GM23248 (cell line): ENCODE data around the gene MARK1. TPM values are rescaled to one million over a fixed set of nuclear protein-coding genes. Genes with fewer than 3 reads are reported as not detected.

Experiments used
- DNase-seq: peaks from one replicate; pipeline ENCODE4 v3.0.0-alpha.2; 2015
- H2AFZ ChIP-seq: fragments of 200-600 bp; sonication (generic); 2 replicates; pipeline ENCODE4 v1.6.1; 2016; ENCODE audit warnings: antibody characterized with exemption
- H3F3A ChIP-seq: fragments of 200-600 bp; sonication (generic); 2 replicates; pipeline ENCODE4 v1.6.1; 2016; ENCODE audit warnings: mild to moderate bottlenecking, antibody characterized with exemption, mixed run types; ENCODE audit not compliant: insufficient read depth
- H3K27ac ChIP-seq: fragments of 200-600 bp; sonication (generic); 2 replicates; pipeline ENCODE4 v1.5.1; 2016; ENCODE audit warnings: mild to moderate bottlenecking
- H3K27me3 ChIP-seq: fragments of 200-600 bp; sonication (generic); replicated peaks from 2 replicates; pipeline ENCODE4 v1.6.1; 2016; ENCODE audit warnings: mild to moderate bottlenecking; ENCODE audit not compliant: insufficient read depth
- H3K36me3 ChIP-seq: fragments of 200-600 bp; sonication (generic); 2 replicates; pipeline ENCODE4 v1.6.1; 2016; ENCODE audit warnings: low read depth, mild to moderate bottlenecking
- H3K4me1 ChIP-seq: fragments of 200-600 bp; sonication (generic); 2 replicates; pipeline ENCODE4 v1.6.1; 2016; ENCODE audit warnings: mild to moderate bottlenecking; ENCODE audit not compliant: insufficient read depth
- H3K4me2 ChIP-seq: fragments of 200-600 bp; sonication (generic); one replicate; pipeline ENCODE4 v1.6.1; 2016; ENCODE audit warnings: mild to moderate bottlenecking; ENCODE audit not compliant: unreplicated experiment
- H3K4me3 ChIP-seq: fragments of 200-600 bp; sonication (generic); 2 replicates; pipeline ENCODE4 v1.5.1; 2016; ENCODE audit warnings: mild to moderate bottlenecking
- H3K79me2 ChIP-seq: fragments of 200-600 bp; sonication (generic); 2 replicates; pipeline ENCODE4 v1.6.1; 2016; ENCODE audit warnings: mild to moderate bottlenecking; ENCODE audit not compliant: insufficient read depth
- H3K9ac ChIP-seq: fragments of 200-600 bp; sonication (generic); 2 replicates; pipeline ENCODE4 v1.6.1; 2016; ENCODE audit warnings: mild to moderate bottlenecking
- H3K9me2 ChIP-seq: fragments of 200-600 bp; sonication (generic); 2 replicates; pipeline ENCODE4 v1.6.1; 2016; ENCODE audit warnings: mixed run types, mild to moderate bottlenecking, moderate library complexity; ENCODE audit not compliant: insufficient read depth
- H3K9me3 ChIP-seq: fragments of 200-600 bp; sonication (generic); one replicate; pipeline ENCODE4 v1.6.1; 2017; ENCODE audit warnings: low read depth
- H4K20me1 ChIP-seq: fragments of 200-600 bp; sonication (generic); 2 replicates; pipeline ENCODE4 v1.6.0; 2016; ENCODE audit not compliant: insufficient read depth
- EZH2 ChIP-seq: fragments of 200-600 bp; sonication (generic); IDR thresholded peaks from 2 replicates; pipeline ENCODE4 v1.6.1; 2018; ENCODE audit warnings: antibody characterized with exemption, mild to moderate bottlenecking; ENCODE audit not compliant: insufficient read depth, poor library complexity, severe bottlenecking
- EZH2phosphoT487 ChIP-seq: fragments of 200-600 bp; sonication (generic); IDR thresholded peaks from 2 replicates; pipeline ENCODE4 v1.6.1; 2018; ENCODE audit warnings: antibody characterized with exemption, moderate library complexity, mild to moderate bottlenecking, low read depth; ENCODE audit not compliant: insufficient read depth
- WGBS, 2 experiments: methylation state at CpG; one replicate each; pipeline ENCODE4 v1.1.6; 2015 to 2017; ENCODE audit warnings: low lambda C conversion rate in 2 of 2, low coverage in 1 of 2; ENCODE audit errors: missing lambda C conversion rate in 2 of 2; 5-methylcytosine and 5-hydroxymethylcytosine counted together
- in situ Hi-C: fragments of 300-500 bp; cut with MboI; formaldehyde crosslinking; loops from 2 replicates; pipeline ENCODE4 v1.15.0; 2020
- polyA plus RNA-seq: library from polyadenylated mRNA; unstranded; fragments of >200 nt; fragmentation: Nextera tagmentation; extraction: Ambion mirVana; gene quantifications from 2 replicates; pipeline ENCODE4 v1.2.1, GENCODE V29; 2016
- total RNA-seq: library from RNA; depleted of rRNA; stranded (reverse); fragments of >200 nt; shearing (Covaris generic); gene quantifications from 2 replicates; pipeline ENCODE4 v1.2.3, GENCODE V29; 2014

The MARK1 gene
- total and polyA plus RNA-seq, 2 experiments from 2014 or later = 0.40 to 0.65 TPM

DNA sequence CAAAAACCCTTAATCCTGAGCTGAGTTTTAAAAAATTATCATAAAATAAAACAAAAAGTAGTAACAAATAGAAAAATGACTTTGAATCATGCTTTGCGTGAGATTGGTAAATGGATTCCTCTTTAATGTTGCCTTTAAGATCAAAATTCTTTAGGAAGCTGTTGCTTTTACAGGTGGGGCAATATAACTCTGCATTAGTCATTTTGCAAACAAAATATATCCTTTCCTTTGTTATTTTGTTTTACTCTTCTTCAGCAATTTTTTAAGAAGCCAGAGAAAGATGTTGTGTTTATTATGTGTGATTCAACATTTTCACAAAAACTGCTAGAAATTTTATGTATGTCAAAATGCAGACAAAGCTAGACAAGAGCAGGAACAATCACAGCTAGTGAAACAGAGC is 50.0 kb downstream of the MARK1 start:
- TF ChIP-seq EZH2phosphoT487 (no peak), EZH2 (no peak)
- Histone ChIP-seq H3K9me2 (no peaks in the 10 kb centered on the region), H3K36me3 (no peaks in the 10 kb centered on the region), H2AFZ (no peak overlapping the region), H3K4me3 (no peak overlapping the region), H3K9ac (no peak overlapping the region), H3K9me3 (no peaks in the 10 kb centered on the region), H3K79me2 (no peaks in the 10 kb centered on the region), H4K20me1 (no peaks in the 10 kb centered on the region), H3K4me1 (no peaks in the 10 kb centered on the region), H3K27ac (no peak overlapping the region), H3K27me3 (no peaks in the 10 kb centered on the region), H3K4me2 (no peak overlapping the region), H3F3A (no peaks in the 10 kb centered on the region)
- in situ Hi-C loops = no loop called here
- no peak for DNase-seq
- 93 to 100% methylated on average over 1 of the region's 1 CpG for WGBS, 2 experiments

DNA sequence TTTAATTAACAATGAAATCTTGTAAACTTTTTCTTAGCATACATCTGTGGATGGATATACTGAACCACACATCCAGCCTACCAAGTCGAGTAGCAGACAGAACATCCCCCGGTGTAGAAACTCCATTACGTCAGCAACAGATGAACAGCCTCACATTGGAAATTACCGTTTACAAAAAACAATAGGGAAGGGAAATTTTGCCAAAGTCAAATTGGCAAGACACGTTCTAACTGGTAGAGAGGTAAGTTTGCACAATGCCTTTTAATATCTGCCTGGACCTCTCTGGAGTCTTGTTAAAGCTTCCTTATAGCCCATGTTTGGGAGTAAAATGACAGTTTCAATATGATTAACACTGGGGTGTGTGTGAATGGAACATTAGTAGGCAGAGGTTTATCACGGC is 51.4 kb downstream of the MARK1 start:
- H3K27ac ChIP-seq = no peak overlapping the region
- 83 to 86% methylated on average over 6 of the region's 6 CpGs for WGBS, 2 experiments
- no peaks in the 10 kb centered on the region for H4K20me1 ChIP-seq
- no peak for TF ChIP-seq EZH2phosphoT487
- TF ChIP-seq EZH2 = no peak
- H2AFZ ChIP-seq = no peak overlapping the region
- no peaks in the 10 kb centered on the region for H3K9me3 ChIP-seq
- H3K36me3 ChIP-seq = no peaks in the 10 kb centered on the region
- H3K79me2 ChIP-seq = no peaks in the 10 kb centered on the region
- H3K27me3 ChIP-seq = no peaks in the 10 kb centered on the region
- H3K9ac ChIP-seq = no peak overlapping the region
- DNase-seq = no peak
- no peaks in the 10 kb centered on the region for H3K9me2 ChIP-seq
- no peak overlapping the region for H3K4me3 ChIP-seq
- no peak overlapping the region for H3K4me2 ChIP-seq
- H3F3A ChIP-seq = no peaks in the 10 kb centered on the region
- H3K4me1 ChIP-seq = no peaks in the 10 kb centered on the region
- in situ Hi-C loops = no loop called here

DNA sequence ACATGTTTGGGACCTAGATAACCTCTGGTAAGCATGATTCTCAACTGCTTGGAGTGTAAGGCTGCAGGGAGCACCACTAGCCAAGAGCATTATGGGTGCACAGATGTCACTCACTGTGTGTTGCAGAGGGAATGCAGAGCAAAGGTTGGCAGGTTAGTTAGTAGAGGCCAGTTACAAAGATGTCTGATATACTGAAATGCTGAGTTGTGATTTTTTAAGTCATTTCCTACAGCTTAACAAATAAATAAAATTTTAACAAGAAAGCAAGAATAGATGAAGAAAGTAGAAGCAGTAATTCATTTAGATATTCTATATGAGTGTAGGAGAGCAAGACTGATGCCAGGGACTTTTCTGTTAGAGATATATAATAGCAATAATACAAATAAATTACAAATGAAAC is 64.8 kb downstream of the MARK1 start:
- H3K9me2 ChIP-seq = no peaks in the 10 kb centered on the region
- H3K9me3 ChIP-seq = no peaks in the 10 kb centered on the region
- TF ChIP-seq EZH2phosphoT487 (no peak), EZH2 (no peak)
- no peaks in the 10 kb centered on the region for H3K27me3 ChIP-seq
- no peak overlapping the region for H3K4me3 ChIP-seq
- H3K36me3 ChIP-seq = no peaks in the 10 kb centered on the region
- no peaks in the 10 kb centered on the region for H3K4me1 ChIP-seq
- H3K4me2 ChIP-seq = no peak overlapping the region
- no peaks in the 10 kb centered on the region for H3F3A ChIP-seq
- no peak overlapping the region for H3K27ac ChIP-seq
- H4K20me1 ChIP-seq = no peaks in the 10 kb centered on the region
- no peak overlapping the region for H2AFZ ChIP-seq
- in situ Hi-C loops = no loop called here
- H3K79me2 ChIP-seq = no peaks in the 10 kb centered on the region
- H3K9ac ChIP-seq = no peak overlapping the region
- no peak for DNase-seq

DNA sequence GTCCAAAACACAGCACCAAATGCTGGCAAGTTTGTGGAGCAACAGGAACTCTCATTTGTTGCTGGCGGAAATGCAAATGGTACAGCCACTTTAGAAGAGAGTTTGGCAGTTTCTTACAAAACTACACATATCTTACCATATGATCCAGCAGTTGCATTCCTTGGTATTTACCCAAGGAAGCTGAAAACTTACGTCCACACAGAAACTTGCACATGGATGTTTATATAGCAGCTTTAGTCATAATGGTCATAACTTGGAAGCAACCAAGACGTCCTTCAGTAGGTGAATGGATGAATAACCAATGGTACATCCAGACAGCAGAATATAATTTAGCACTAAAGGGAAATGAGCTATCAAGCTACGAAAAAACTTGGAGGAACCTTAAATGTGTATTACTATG is 66.4 kb downstream of the MARK1 start:
- 80 to 88% methylated on average over 4 of the region's 4 CpGs for WGBS, 2 experiments
- Histone ChIP-seq H3K9me2 (no peaks in the 10 kb centered on the region), H3K4me2 (no peak overlapping the region), H3K9me3 (no peaks in the 10 kb centered on the region), H3K36me3 (no peaks in the 10 kb centered on the region), H3K79me2 (no peaks in the 10 kb centered on the region), H3F3A (no peaks in the 10 kb centered on the region), H3K27ac (no peak overlapping the region), H3K4me3 (no peak overlapping the region), H2AFZ (no peak overlapping the region), H4K20me1 (no peaks in the 10 kb centered on the region), H3K4me1 (no peaks in the 10 kb centered on the region), H3K9ac (no peak overlapping the region), H3K27me3 (no peaks in the 10 kb centered on the region)
- TF ChIP-seq EZH2 (no peak), EZH2phosphoT487 (no peak)
- DNase-seq = no peak
- in situ Hi-C loops = no loop called here

DNA sequence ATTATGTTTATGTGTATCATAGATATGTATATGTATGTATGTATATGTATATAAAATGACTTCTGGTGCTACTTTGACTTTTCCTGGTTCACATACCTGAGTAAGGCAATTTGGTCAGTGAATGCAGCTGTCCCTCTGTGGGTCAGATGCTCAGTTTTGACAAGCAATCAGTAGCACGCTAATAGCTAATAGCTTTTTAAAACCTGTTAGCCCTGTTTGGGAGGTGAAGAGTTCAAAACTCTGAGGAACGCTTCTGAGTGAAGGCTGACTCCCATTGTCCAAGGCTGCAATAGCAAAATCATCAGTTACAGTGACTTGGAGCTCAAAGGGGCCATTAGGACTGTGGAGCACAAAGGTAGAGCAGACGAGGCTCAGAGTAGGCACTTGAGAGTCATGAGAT is 67.2 kb downstream of the MARK1 start:
- Histone ChIP-seq H4K20me1 (no peaks in the 10 kb centered on the region), H3K4me1 (no peaks in the 10 kb centered on the region), H3K79me2 (no peaks in the 10 kb centered on the region), H3K9me3 (no peaks in the 10 kb centered on the region), H3K27me3 (no peaks in the 10 kb centered on the region), H3K27ac (no peak overlapping the region), H2AFZ (no peak overlapping the region), H3K4me3 (no peak overlapping the region), H3K4me2 (no peak overlapping the region), H3F3A (no peaks in the 10 kb centered on the region), H3K9ac (no peak overlapping the region), H3K36me3 (no peaks in the 10 kb centered on the region), H3K9me2 (no peaks in the 10 kb centered on the region)
- DNase-seq = no peak
- TF ChIP-seq EZH2phosphoT487 (no peak), EZH2 (no peak)
- in situ Hi-C loops = no loop called here
- 56 to 65% methylated on average over 3 of the region's 3 CpGs for WGBS, 2 experiments
